WTC11 (cell line): ENCODE results near the gene KCND3. TPM values are rescaled to one million over a fixed set of nuclear protein-coding genes. Genes with fewer than 3 reads are reported as not detected.

Experiments
- ATAC-seq: fragments of 200-7000 bp; cut with Tn5 transposase; 2 replicates; pipeline ENCODE4 v1.10.0; 2021; ENCODE audit warnings: mild to moderate bottlenecking, moderate library complexity
- CTCF ChIA-PET: fragments of 300-600 bp; sonication (Branson Sonifier 250); formaldehyde crosslinking; loops from one replicate; lab custom pipeline; 2021; ENCODE audit warnings: antibody characterized with exemption; lab: Charles Lee
- POLR2A ChIA-PET: fragments of 350-600 bp; sonication (Branson Sonifier 250); formaldehyde crosslinking; loops from one replicate; lab custom pipeline; 2021; ENCODE audit warnings: antibody characterized with exemption; lab: Charles Lee
- DNase-seq: peaks from one replicate; pipeline ENCODE4 v3.0.0; 2021; ENCODE audit warnings: low spot score
- H3K27ac Mint-ChIP-seq: 2 replicates; pipeline ENCODE4 v1.8.0; 2021; ENCODE audit warnings: mixed read lengths
- H3K27me3 Mint-ChIP-seq: 2 replicates; pipeline ENCODE4 v1.8.0; 2021; ENCODE audit warnings: low read depth, mild to moderate bottlenecking, moderate library complexity, mixed read lengths
- H3K36me3 Mint-ChIP-seq: 2 replicates; pipeline ENCODE4 v1.8.0; 2021; ENCODE audit warnings: mixed read lengths
- H3K4me1 Mint-ChIP-seq: 2 replicates; pipeline ENCODE4 v1.8.0; 2022; ENCODE audit warnings: mixed read lengths
- H3K4me3 Mint-ChIP-seq: 2 replicates; pipeline ENCODE4 v1.8.0; 2021; ENCODE audit warnings: mild to moderate bottlenecking, moderate library complexity, mixed read lengths
- H3K9me3 Mint-ChIP-seq: 2 replicates; pipeline ENCODE4 v1.8.0; 2021; ENCODE audit warnings: mixed read lengths
- CBFB ChIP-seq: sonication (generic); formaldehyde crosslinking; IDR thresholded peaks from 2 replicates; pipeline ENCODE4 v1.8.1; 2022; ENCODE audit warnings: mild to moderate bottlenecking, low read depth, missing genetic modification reagents
- CREB1 ChIP-seq: sonication (generic); formaldehyde crosslinking; IDR thresholded peaks from 2 replicates; pipeline ENCODE4 v1.8.0; 2023; ENCODE audit warnings: mild to moderate bottlenecking, missing genetic modification reagents
- FOXJ3 ChIP-seq: sonication (generic); formaldehyde crosslinking; IDR thresholded peaks from 2 replicates; pipeline ENCODE4 v1.9.0; 2021; ENCODE audit warnings: missing genetic modification reagents, mild to moderate bottlenecking, borderline replicate concordance
- KAT7 ChIP-seq: sonication (generic); formaldehyde crosslinking; IDR thresholded peaks from 2 replicates; pipeline ENCODE4 v1.8.1; 2023; ENCODE audit warnings: missing genetic modification reagents, mild to moderate bottlenecking, borderline replicate concordance
- MYBL2 ChIP-seq: sonication (generic); formaldehyde crosslinking; IDR thresholded peaks from 2 replicates; pipeline ENCODE4 v1.8.1; 2023; ENCODE audit warnings: mild to moderate bottlenecking, moderate library complexity, missing genetic modification reagents
- NR1H2 ChIP-seq: sonication (generic); formaldehyde crosslinking; IDR thresholded peaks from 2 replicates; pipeline ENCODE4 v1.9.0; 2021; ENCODE audit warnings: mild to moderate bottlenecking, moderate library complexity, missing genetic modification reagents
- TCF7 ChIP-seq: sonication (generic); formaldehyde crosslinking; IDR thresholded peaks from 2 replicates; pipeline ENCODE4 v1.8.0; 2022; ENCODE audit warnings: mild to moderate bottlenecking, low read depth, missing genetic modification reagents, moderate library complexity
- ZNF121 ChIP-seq: sonication (generic); formaldehyde crosslinking; IDR thresholded peaks from 2 replicates; pipeline ENCODE4 v1.8.0; 2023; ENCODE audit warnings: missing genetic modification reagents
- ZNF263 ChIP-seq: sonication (generic); formaldehyde crosslinking; IDR thresholded peaks from 2 replicates; pipeline ENCODE4 v1.8.1; 2022; ENCODE audit warnings: low read depth, mild to moderate bottlenecking, moderate library complexity, missing genetic modification reagents
- ZNF317 ChIP-seq: sonication (generic); formaldehyde crosslinking; IDR thresholded peaks from 2 replicates; pipeline ENCODE4 v1.8.1; 2023; ENCODE audit warnings: low read depth, mild to moderate bottlenecking, moderate library complexity, missing genetic modification reagents, borderline replicate concordance
- total RNA-seq: library from RNA; stranded (reverse); gene quantifications from 3 replicates; pipeline ENCODE4 v1.2.3, GENCODE V29; 2021
- TF ChIP-seq, protein P1 (sequence below): sonication (generic); formaldehyde crosslinking; IDR thresholded peaks from 2 replicates; pipeline ENCODE4 v1.8.1; 2022; ENCODE audit warnings: missing genetic modification reagents, borderline replicate concordance
- TF ChIP-seq, protein P2 (sequence below): fragments of 250-450 bp; sonication (Bioruptor Pico); IDR thresholded peaks from 2 replicates; pipeline ENCODE4 v1.8.0; 2021; ENCODE audit warnings: mild to moderate bottlenecking
- TF ChIP-seq, protein P3 (sequence below): sonication (generic); formaldehyde crosslinking; IDR thresholded peaks from 2 replicates; pipeline ENCODE4 v1.8.0; 2023; ENCODE audit warnings: mild to moderate bottlenecking, missing genetic modification reagents
- TF ChIP-seq, protein P4 (sequence below): sonication (generic); formaldehyde crosslinking; IDR thresholded peaks from 2 replicates; pipeline ENCODE4 v1.8.0; 2023; ENCODE audit warnings: missing genetic modification reagents
- TF ChIP-seq, protein P5 (sequence below): sonication (generic); formaldehyde crosslinking; IDR thresholded peaks from 2 replicates; pipeline ENCODE4 v1.8.0; 2022; ENCODE audit warnings: missing genetic modification reagents
- TF ChIP-seq, protein P6 (sequence below): sonication (generic); formaldehyde crosslinking; IDR thresholded peaks from 2 replicates; pipeline ENCODE4 v1.8.1; 2022; ENCODE audit warnings: low read depth, missing genetic modification reagents, borderline replicate concordance
- TF ChIP-seq, protein P7 (sequence below): sonication (generic); formaldehyde crosslinking; IDR thresholded peaks from 2 replicates; pipeline ENCODE4 v1.8.1; 2023; ENCODE audit warnings: mild to moderate bottlenecking, missing genetic modification reagents, moderate library complexity

Gene KCND3
- total RNA-seq, 1 experiment from 2014 or later: 0.35 TPM

DNA sequence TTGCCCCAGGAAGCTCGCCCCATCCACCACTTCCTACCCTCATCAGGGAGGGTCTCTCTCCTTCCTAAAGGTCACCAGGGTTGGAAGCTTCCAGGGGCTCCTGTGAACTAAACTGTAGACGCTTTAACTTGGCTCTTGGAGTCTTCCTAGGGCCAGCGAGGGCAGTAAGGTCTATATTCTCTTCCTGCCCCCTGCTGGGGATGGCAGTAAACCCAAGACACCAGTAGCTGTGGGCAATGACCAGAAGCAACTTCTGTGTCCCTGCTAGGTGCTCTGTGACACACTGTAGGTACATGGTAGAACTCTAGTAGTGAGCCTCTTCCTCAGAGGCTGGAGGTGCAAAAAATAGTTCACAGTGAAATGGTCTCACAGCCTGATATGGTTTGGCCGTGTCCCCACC is 30.0 kb downstream of the KCND3 start (continued):
- TF ChIP-seq ZNF263 (CRISPR knock-in tag) (no peak), FOXJ3 (no peak), KAT7 (CRISPR knock-in tag) (no peak)
- TF ChIP-seq, protein P1, sequence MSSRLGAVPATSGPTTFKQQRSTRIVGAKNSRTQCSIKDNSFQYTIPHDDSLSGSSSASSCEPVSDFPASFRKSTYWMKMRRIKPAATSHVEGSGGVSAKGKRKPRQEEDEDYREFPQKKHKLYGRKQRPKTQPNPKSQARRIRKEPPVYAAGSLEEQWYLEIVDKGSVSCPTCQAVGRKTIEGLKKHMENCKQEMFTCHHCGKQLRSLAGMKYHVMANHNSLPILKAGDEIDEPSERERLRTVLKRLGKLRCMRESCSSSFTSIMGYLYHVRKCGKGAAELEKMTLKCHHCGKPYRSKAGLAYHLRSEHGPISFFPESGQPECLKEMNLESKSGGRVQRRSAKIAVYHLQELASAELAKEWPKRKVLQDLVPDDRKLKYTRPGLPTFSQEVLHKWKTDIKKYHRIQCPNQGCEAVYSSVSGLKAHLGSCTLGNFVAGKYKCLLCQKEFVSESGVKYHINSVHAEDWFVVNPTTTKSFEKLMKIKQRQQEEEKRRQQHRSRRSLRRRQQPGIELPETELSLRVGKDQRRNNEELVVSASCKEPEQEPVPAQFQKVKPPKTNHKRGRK (CRISPR knock-in tag): no peak
- TF ChIP-seq, protein P2, sequence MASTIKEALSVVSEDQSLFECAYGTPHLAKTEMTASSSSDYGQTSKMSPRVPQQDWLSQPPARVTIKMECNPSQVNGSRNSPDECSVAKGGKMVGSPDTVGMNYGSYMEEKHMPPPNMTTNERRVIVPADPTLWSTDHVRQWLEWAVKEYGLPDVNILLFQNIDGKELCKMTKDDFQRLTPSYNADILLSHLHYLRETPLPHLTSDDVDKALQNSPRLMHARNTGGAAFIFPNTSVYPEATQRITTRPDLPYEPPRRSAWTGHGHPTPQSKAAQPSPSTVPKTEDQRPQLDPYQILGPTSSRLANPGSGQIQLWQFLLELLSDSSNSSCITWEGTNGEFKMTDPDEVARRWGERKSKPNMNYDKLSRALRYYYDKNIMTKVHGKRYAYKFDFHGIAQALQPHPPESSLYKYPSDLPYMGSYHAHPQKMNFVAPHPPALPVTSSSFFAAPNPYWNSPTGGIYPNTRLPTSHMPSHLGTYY (CRISPR knock-in tag): no peak
- TF ChIP-seq, protein P3, sequence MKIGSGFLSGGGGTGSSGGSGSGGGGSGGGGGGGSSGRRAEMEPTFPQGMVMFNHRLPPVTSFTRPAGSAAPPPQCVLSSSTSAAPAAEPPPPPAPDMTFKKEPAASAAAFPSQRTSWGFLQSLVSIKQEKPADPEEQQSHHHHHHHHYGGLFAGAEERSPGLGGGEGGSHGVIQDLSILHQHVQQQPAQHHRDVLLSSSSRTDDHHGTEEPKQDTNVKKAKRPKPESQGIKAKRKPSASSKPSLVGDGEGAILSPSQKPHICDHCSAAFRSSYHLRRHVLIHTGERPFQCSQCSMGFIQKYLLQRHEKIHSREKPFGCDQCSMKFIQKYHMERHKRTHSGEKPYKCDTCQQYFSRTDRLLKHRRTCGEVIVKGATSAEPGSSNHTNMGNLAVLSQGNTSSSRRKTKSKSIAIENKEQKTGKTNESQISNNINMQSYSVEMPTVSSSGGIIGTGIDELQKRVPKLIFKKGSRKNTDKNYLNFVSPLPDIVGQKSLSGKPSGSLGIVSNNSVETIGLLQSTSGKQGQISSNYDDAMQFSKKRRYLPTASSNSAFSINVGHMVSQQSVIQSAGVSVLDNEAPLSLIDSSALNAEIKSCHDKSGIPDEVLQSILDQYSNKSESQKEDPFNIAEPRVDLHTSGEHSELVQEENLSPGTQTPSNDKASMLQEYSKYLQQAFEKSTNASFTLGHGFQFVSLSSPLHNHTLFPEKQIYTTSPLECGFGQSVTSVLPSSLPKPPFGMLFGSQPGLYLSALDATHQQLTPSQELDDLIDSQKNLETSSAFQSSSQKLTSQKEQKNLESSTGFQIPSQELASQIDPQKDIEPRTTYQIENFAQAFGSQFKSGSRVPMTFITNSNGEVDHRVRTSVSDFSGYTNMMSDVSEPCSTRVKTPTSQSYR (CRISPR knock-in tag): no peak

DNA sequence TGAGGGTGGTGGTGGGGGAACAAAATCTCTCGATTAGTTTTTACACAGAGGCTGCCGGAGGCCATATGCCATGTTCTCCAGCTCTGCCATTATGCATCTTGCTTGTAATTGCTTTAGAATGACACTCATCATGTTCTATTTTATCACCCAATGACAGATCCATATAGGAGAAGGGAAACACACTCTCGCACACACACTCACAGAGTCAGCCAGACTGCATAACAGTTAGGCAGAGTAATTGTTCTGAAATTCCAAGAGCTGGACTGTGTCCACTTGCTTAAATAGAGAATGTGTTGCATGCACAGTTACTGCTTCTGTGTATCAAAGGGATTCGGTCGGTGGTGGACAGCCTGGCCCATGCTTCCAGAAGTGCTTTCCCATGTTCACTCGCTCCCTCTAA is 30.6 kb downstream of the KCND3 start:
- ChIA-PET CTCF (interaction anchor here (1.3 kb wide), 1 partner anchor 15 kb away, joined by 3 read pairs; no protein-coding TSS in a partner anchor), POLR2A (no interaction called here)
- no peaks in the 10 kb centered on the region for H3K27me3 Mint-ChIP-seq

More for the DNA sequence above, 30.6 kb downstream of the KCND3 start:
- H3K4me3 Mint-ChIP-seq: no peak overlapping the region
- peaks cover 6% of the 10 kb centered on the region for H3K4me1 Mint-ChIP-seq
- H3K36me3 Mint-ChIP-seq: no peaks in the 10 kb centered on the region
- DNase-seq (no peak), ATAC-seq (no peak)
- no peaks in the 10 kb centered on the region; the same call in 1 of the 2 replicates for H3K9me3 Mint-ChIP-seq
- TF ChIP-seq NR1H2 (CRISPR knock-in tag) (no peak), CREB1 (no peak), ZNF317 (CRISPR knock-in tag) (no peak), ZNF121 (CRISPR knock-in tag) (no peak), MYBL2 (CRISPR knock-in tag) (no peak), TCF7 (CRISPR knock-in tag) (no peak), CBFB (CRISPR knock-in tag) (no peak)
- TF ChIP-seq, protein P4, sequence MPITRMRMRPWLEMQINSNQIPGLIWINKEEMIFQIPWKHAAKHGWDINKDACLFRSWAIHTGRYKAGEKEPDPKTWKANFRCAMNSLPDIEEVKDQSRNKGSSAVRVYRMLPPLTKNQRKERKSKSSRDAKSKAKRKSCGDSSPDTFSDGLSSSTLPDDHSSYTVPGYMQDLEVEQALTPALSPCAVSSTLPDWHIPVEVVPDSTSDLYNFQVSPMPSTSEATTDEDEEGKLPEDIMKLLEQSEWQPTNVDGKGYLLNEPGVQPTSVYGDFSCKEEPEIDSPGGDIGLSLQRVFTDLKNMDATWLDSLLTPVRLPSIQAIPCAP (CRISPR knock-in tag): no peak
- TF ChIP-seq, protein P5, sequence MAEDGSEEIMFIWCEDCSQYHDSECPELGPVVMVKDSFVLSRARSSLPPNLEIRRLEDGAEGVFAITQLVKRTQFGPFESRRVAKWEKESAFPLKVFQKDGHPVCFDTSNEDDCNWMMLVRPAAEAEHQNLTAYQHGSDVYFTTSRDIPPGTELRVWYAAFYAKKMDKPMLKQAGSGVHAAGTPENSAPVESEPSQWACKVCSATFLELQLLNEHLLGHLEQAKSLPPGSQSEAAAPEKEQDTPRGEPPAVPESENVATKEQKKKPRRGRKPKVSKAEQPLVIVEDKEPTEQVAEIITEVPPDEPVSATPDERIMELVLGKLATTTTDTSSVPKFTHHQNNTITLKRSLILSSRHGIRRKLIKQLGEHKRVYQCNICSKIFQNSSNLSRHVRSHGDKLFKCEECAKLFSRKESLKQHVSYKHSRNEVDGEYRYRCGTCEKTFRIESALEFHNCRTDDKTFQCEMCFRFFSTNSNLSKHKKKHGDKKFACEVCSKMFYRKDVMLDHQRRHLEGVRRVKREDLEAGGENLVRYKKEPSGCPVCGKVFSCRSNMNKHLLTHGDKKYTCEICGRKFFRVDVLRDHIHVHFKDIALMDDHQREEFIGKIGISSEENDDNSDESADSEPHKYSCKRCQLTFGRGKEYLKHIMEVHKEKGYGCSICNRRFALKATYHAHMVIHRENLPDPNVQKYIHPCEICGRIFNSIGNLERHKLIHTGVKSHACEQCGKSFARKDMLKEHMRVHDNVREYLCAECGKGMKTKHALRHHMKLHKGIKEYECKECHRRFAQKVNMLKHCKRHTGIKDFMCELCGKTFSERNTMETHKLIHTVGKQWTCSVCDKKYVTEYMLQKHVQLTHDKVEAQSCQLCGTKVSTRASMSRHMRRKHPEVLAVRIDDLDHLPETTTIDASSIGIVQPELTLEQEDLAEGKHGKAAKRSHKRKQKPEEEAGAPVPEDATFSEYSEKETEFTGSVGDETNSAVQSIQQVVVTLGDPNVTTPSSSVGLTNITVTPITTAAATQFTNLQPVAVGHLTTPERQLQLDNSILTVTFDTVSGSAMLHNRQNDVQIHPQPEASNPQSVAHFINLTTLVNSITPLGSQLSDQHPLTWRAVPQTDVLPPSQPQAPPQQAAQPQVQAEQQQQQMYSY (CRISPR knock-in tag): no peak
- TF ChIP-seq, protein P6, sequence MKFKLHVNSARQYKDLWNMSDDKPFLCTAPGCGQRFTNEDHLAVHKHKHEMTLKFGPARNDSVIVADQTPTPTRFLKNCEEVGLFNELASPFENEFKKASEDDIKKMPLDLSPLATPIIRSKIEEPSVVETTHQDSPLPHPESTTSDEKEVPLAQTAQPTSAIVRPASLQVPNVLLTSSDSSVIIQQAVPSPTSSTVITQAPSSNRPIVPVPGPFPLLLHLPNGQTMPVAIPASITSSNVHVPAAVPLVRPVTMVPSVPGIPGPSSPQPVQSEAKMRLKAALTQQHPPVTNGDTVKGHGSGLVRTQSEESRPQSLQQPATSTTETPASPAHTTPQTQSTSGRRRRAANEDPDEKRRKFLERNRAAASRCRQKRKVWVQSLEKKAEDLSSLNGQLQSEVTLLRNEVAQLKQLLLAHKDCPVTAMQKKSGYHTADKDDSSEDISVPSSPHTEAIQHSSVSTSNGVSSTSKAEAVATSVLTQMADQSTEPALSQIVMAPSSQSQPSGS: no peak
- TF ChIP-seq, protein P7, sequence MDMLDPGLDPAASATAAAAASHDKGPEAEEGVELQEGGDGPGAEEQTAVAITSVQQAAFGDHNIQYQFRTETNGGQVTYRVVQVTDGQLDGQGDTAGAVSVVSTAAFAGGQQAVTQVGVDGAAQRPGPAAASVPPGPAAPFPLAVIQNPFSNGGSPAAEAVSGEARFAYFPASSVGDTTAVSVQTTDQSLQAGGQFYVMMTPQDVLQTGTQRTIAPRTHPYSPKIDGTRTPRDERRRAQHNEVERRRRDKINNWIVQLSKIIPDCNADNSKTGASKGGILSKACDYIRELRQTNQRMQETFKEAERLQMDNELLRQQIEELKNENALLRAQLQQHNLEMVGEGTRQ: no peak
- no peak overlapping the region for H3K27ac Mint-ChIP-seq
